ENCODE data around the gene CCDC51.

DNA sequence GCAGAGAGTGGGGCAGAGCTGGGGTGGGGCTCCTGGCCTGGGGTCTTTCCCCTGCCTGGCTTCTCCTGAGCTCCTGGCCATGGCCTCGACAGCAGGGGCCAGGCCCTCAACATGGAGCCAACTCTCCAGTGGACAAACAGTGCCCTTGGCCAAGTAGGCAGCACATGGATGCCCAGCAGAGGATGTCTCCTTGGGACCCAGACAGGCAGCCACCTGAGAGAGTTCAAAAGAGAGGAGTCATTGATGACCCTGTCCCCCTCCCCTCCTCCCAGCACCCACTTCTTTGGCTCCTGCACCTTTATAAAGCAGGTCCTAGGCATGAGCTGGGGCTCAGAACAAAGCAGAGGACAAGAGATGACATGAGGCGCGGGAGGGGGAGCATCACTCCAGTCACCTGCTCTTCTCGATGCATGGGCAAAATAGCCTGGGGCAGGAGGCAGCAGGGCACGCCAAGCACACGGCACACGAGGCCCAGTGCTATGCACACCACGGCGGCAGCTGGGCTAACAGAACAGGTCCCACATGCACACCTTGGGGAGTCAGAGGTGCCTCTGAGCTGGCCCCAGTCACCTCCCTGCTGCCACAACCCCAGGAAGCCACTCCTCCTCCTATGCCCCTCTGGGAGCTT lies 36.6 kb upstream of the CCDC51 start:
- TF ChIP-seq ISL1 (CRISPR knock-in tag; IDR thresholded peaks at IDR 0.05) (no peak), ZFP30 (CRISPR knock-in tag; IDR thresholded peaks at IDR 0.05) (no peak), SNAI2 (CRISPR knock-in tag; IDR thresholded peaks at IDR 0.05) (no peak), BACH2 (CRISPR knock-in tag; IDR thresholded peaks at IDR 0.05; ENCODE audit: borderline replicate concordance) (no peak), ESRRG (CRISPR knock-in tag; IDR thresholded peaks at IDR 0.05) (no peak), ZFP3 (CRISPR knock-in tag; IDR thresholded peaks at IDR 0.05) (no peak), PATZ1 (CRISPR knock-in tag; IDR thresholded peaks at IDR 0.05; ENCODE audit: borderline replicate concordance) (no peak), ZC3H10 (CRISPR knock-in tag; IDR thresholded peaks at IDR 0.05) (no peak), ZNF8 (CRISPR knock-in tag; IDR thresholded peaks at IDR 0.05) (no peak), GLIS3 (CRISPR knock-in tag; IDR thresholded peaks at IDR 0.05) (no peak)

Data from SK-N-SH treated with all-trans-retinoic acid at 6 μM for 48 hours (cell line).